HepG2 (cell line): ENCODE results near the gene AIF1. TPM values are rescaled to one million over a fixed set of nuclear protein-coding genes. Genes with fewer than 3 reads are reported as not detected.

Experiments
- ATAC-seq: fragments of 200-7000 bp; cut with Tn5 transposase; 3 replicates; pipeline ENCODE4 v1.9.1; 2020; ENCODE audit warnings: mild to moderate bottlenecking, moderate library complexity
- BruUV-seq: library from RNA; stranded (reverse); fragments of 400-500 nt; replicated peaks from 2 replicates; lab custom pipeline; 2021; lab: Mats Ljungman, UMichigan
- CTCF ChIA-PET: fragments of 300-600 bp; formaldehyde crosslinking; extraction: SDS; loops from one replicate; lab custom pipeline; 2021; ENCODE audit warnings: low total read pairs, inconsistent platforms, low intra/inter-chr PET ratio; lab: Yijun Ruan, JAX
- POLR2A ChIA-PET: fragments of 350-600 bp; sonication (Branson Sonifier 250); formaldehyde crosslinking; loops from one replicate; lab custom pipeline; 2020; ENCODE audit warnings: antibody characterized with exemption, inconsistent platforms; lab: Yijun Ruan, JAX
- DNase-seq: peaks from one replicate; pipeline ENCODE4 v3.0.0-alpha.2; 2015; ENCODE audit warnings: low spot score
- FAIRE-seq: peaks from 3 replicates; lab custom pipeline; 2011; peaks lifted over from hg19 to GRCh38; lab: Jason Lieb, UNC
- H2AFZ ChIP-seq: one replicate; pipeline ENCODE4 v1.6.1; 2011; ENCODE audit warnings: low read length, inconsistent platforms
- H3K27ac ChIP-seq: fragments of 300-600 bp; 3 replicates; pipeline ENCODE4 v1.8.0; 2011; ENCODE audit warnings: mixed run types, mild to moderate bottlenecking, mixed read lengths, low read length, inconsistent platforms; ENCODE audit not compliant: insufficient read depth; ENCODE audit errors: extremely low read length
- H3K27me3 ChIP-seq, 2 experiments: fragments of 200-600 bp in 1 of 2; 2 replicates in 1 of 2; 3 replicates in 1 of 2; pipeline versions ENCODE4 v1.6.0 to v1.8.0; 2011; ENCODE audit warnings: low read length in 2 of 2, mild to moderate bottlenecking in 2 of 2, moderate library complexity in 2 of 2, inconsistent platforms in 1 of 2; ENCODE audit not compliant: insufficient read depth in 2 of 2, control insufficient read depth in 1 of 2
- H3K36me3 ChIP-seq, 2 experiments: fragments of 200-600 bp in 1 of 2; replicated peaks in 1 of 2; 2 replicates in 1 of 2; 3 replicates in 1 of 2; pipeline versions ENCODE4 v1.5.1 to v1.8.0; 2011; ENCODE audit warnings: low read length in 2 of 2, inconsistent platforms in 1 of 2; ENCODE audit not compliant: insufficient read depth in 2 of 2, control insufficient read depth in 1 of 2
- H3K4me1 ChIP-seq: 2 replicates; pipeline ENCODE4 v1.5.1; 2012; ENCODE audit warnings: low read length, inconsistent platforms; ENCODE audit not compliant: insufficient read depth
- H3K4me2 ChIP-seq: 2 replicates; pipeline ENCODE4 v1.6.0; 2011; ENCODE audit warnings: low read depth, low read length, inconsistent platforms
- H3K4me3 ChIP-seq, 3 experiments: fragments of 200-600 bp in 1 of 3; sonication (generic), shearing (Covaris generic) in 1 of 3; replicated peaks in 1 of 3; 2 replicates each; pipeline ENCODE4 v1.5.1; 2011 to 2016; ENCODE audit warnings: low read length in 3 of 3, inconsistent platforms in 2 of 3, low read depth in 2 of 3, mild to moderate bottlenecking in 2 of 3, control low read depth in 1 of 3, mixed read lengths in 1 of 3; ENCODE audit not compliant: insufficient read depth in 1 of 3
- H3K79me2 ChIP-seq: one replicate; pipeline ENCODE4 v1.6.1; 2011; ENCODE audit warnings: low read length, inconsistent platforms; ENCODE audit not compliant: insufficient read depth
- H3K9ac ChIP-seq: 2 replicates; pipeline ENCODE4 v1.6.0; 2011; ENCODE audit warnings: mild to moderate bottlenecking, low read depth, low read length, inconsistent platforms; ENCODE audit not compliant: insufficient read depth
- H3K9me3 ChIP-seq: 2 replicates; pipeline ENCODE4 v1.5.1; 2012; ENCODE audit warnings: mild to moderate bottlenecking, low read length
- H4K20me1 ChIP-seq: 2 replicates; pipeline ENCODE4 v1.6.0; 2011; ENCODE audit warnings: inconsistent platforms, mild to moderate bottlenecking, low read length, moderate library complexity; ENCODE audit not compliant: insufficient read depth
- CREB1 ChIP-seq, 2 experiments: fragments of 450-650 bp in 1 of 2; IDR thresholded peaks; 2 replicates each; pipeline ENCODE4 v1.6.1; 2016 to 2017; ENCODE audit warnings: control low read depth in 1 of 2, mild to moderate bottlenecking in 1 of 2, missing compliant biosample characterization in 1 of 2, missing genetic modification characterization in 1 of 2
- FOXP1 ChIP-seq, 2 experiments: fragments of 450-650 bp in 1 of 2; IDR thresholded peaks; 2 replicates each; pipeline ENCODE4 v1.6.1; 2017 to 2018; ENCODE audit warnings: antibody characterized with exemption in 1 of 2
- GABPB1 ChIP-seq: IDR thresholded peaks from 2 replicates; pipeline ENCODE4 v1.6.1; 2016; ENCODE audit warnings: mild to moderate bottlenecking, missing genetic modification reagents, moderate library complexity, missing compliant biosample characterization
- HHEX ChIP-seq: IDR thresholded peaks from 2 replicates; pipeline ENCODE4 v1.6.1; 2016; ENCODE audit warnings: control low read depth
- MAZ ChIP-seq, 2 experiments: sonication (generic) in 1 of 2; formaldehyde crosslinking in 1 of 2; IDR thresholded peaks; 2 replicates each; pipeline versions ENCODE4 v1.5.0 to v1.6.1; 2012 to 2020; ENCODE audit warnings: low read depth in 2 of 2, mild to moderate bottlenecking in 2 of 2, borderline replicate concordance in 1 of 2, improper control_type of control experiment in 1 of 2, low read length in 1 of 2, missing genetic modification reagents in 1 of 2, moderate library complexity in 1 of 2
- MED1 ChIP-seq: sonication (generic); formaldehyde crosslinking; IDR thresholded peaks from 2 replicates; pipeline ENCODE4 v1.4.0; 2020; ENCODE audit warnings: missing genetic modification reagents
- MTF1 ChIP-seq: sonication (generic); formaldehyde crosslinking; IDR thresholded peaks from 2 replicates; pipeline ENCODE4 v1.5.0; 2020; ENCODE audit warnings: missing genetic modification reagents
- MTF2 ChIP-seq: sonication (generic); formaldehyde crosslinking; IDR thresholded peaks from 2 replicates; pipeline ENCODE4 v1.5.0; 2020; ENCODE audit warnings: missing genetic modification reagents, borderline replicate concordance
- RFX5 ChIP-seq: IDR thresholded peaks from 2 replicates; pipeline ENCODE4 v1.6.1; 2011; ENCODE audit warnings: low read depth, low read length, improper control_type of control experiment
- RXRB ChIP-seq: IDR thresholded peaks from 2 replicates; pipeline ENCODE4 v1.6.1; 2016; ENCODE audit warnings: borderline replicate concordance, missing genetic modification reagents, missing compliant biosample characterization
- SNAPC2 ChIP-seq: sonication (generic); formaldehyde crosslinking; IDR thresholded peaks from 2 replicates; pipeline ENCODE4 v1.8.1; 2022; ENCODE audit warnings: mild to moderate bottlenecking, missing genetic modification reagents
- ZNF33B ChIP-seq: sonication (generic); formaldehyde crosslinking; IDR thresholded peaks from 2 replicates; pipeline ENCODE4 v1.5.1; 2020; ENCODE audit warnings: mild to moderate bottlenecking, missing genetic modification reagents
- ZNF367 ChIP-seq: sonication (generic); formaldehyde crosslinking; IDR thresholded peaks from 2 replicates; pipeline ENCODE4 v1.4.0; 2020; ENCODE audit warnings: missing genetic modification reagents, borderline replicate concordance
- ZNF44 ChIP-seq: sonication (generic); formaldehyde crosslinking; IDR thresholded peaks from 2 replicates; pipeline ENCODE4 v1.5.1; 2020; ENCODE audit warnings: mild to moderate bottlenecking, missing genetic modification reagents
- ZNF530 ChIP-seq: sonication (generic); formaldehyde crosslinking; IDR thresholded peaks from 2 replicates; pipeline ENCODE4 v1.5.0; 2020; ENCODE audit warnings: low read depth, mild to moderate bottlenecking, missing genetic modification reagents
- ZNF589 ChIP-seq: sonication (generic); formaldehyde crosslinking; conservative IDR thresholded peaks from 2 replicates; pipeline ENCODE4 v1.8.0; 2022; ENCODE audit warnings: mild to moderate bottlenecking, moderate library complexity, missing genetic modification reagents
- ZNF609 ChIP-seq: sonication (generic); formaldehyde crosslinking; IDR thresholded peaks from 2 replicates; pipeline ENCODE4 v1.4.0; 2020; ENCODE audit warnings: mild to moderate bottlenecking, missing genetic modification reagents, borderline replicate concordance
- ZNF660 ChIP-seq: sonication (generic); formaldehyde crosslinking; IDR thresholded peaks from 2 replicates; pipeline ENCODE4 v1.5.1; 2020; ENCODE audit warnings: mild to moderate bottlenecking, low read depth, missing genetic modification reagents, borderline replicate concordance
- ZNF720 ChIP-seq: sonication (generic); formaldehyde crosslinking; IDR thresholded peaks from 2 replicates; pipeline ENCODE4 v1.4.0; 2020; ENCODE audit warnings: missing genetic modification reagents
- WGBS: methylation state at CpG from one replicate; pipeline ENCODE4 v1.1.6; 2017; ENCODE audit warnings: low lambda C conversion rate; 5-methylcytosine and 5-hydroxymethylcytosine counted together
- in situ Hi-C: cut with HindIII; loops from 2 replicates; pipeline ENCODE4 v1.10.0; 2017; ENCODE audit warnings: low pct_unique_long_range_greater_than_20kb; ENCODE audit not compliant: extremely low pct_ligation_motif_present
- intact Hi-C: fragments of 100-400 bp; cut with micrococcal nuclease; formaldehyde crosslinking; loops from one replicate; pipeline ENCODE4 v1.10.0; 2022; ENCODE audit not compliant: unreplicated experiment
- polyA plus RNA-seq, 8 experiments: library from polyadenylated mRNA; depleted of rRNA in 3 of 8; stranded (reverse) in 7 of 8; unstranded in 1 of 8; fragments of >200 nt; fragmentation: Illumina TruSeq in 4 of 8; extraction: Trizol in 4 of 8; gene quantifications; 2 replicates each; pipeline versions ENCODE4 v1.2.1 to v1.2.3, GENCODE V29; 2011 to 2016; ENCODE audit warnings: low read depth in 4 of 8, missing spikeins in 1 of 8, mixed read lengths in 1 of 8; ENCODE audit not compliant: insufficient read depth in 1 of 8
- total RNA-seq, 5 experiments: library from RNA; depleted of rRNA; stranded (reverse); fragments of >200 nt; fragmentation: Illumina TruSeq; extraction: Trizol; gene quantifications; 2 replicates each; pipeline ENCODE4 v1.2.3, GENCODE V29; 2016; ENCODE audit warnings: low read depth in 1 of 5

Gene AIF1
- total and polyA plus RNA-seq, 2 of the 13 experiments (the other 11 are each of a cell fraction or from before 2014, with no cell fraction given), result 1.5 TPM; not detected in 1

GRCh38 chr6:31580807-31581433 is 34.1 kb upstream of the AIF1 start:
- Histone ChIP-seq H2AFZ (peak overlapping the region; percentile 64), H3K27ac (no peak overlapping the region), H4K20me1 (no peaks in the 10 kb centered on the region), H3K4me2 (peak overlapping the region; percentile 99), H3K36me3 (no peaks in the 10 kb centered on the region), H3K27me3 (peaks cover 10 to 65% of the 10 kb centered on the region in 2 experiments; a peak in 4 of 5 replicates), H3K9me3 (no peaks in the 10 kb centered on the region), H3K4me3 (peak overlapping the region; percentile 67 to 88 (median 78)), H3K4me1 (peaks cover 25% of the 10 kb centered on the region), H3K79me2 (no peaks in the 10 kb centered on the region), H3K9ac (peak overlapping the region; percentile 65)
- in situ Hi-C loops (no loop called here), intact Hi-C loops (loop anchor here (1.0 to 5.0 kb wide), 2 partner anchors 17 to 34 kb away; partner anchors contain the start of genes ATP6V1G2 and NFKBIL1)
- BruUV-seq, result no TSS peak
- ATAC-seq (peak; percentile 94), FAIRE-seq (peak; percentile 26), DNase-seq (peak; percentile 61)
- ChIA-PET POLR2A (interaction anchor here (1.1 to 2.8 kb wide), 4 partner anchors 17 to 122 kb away, joined by 3 to 15 read pairs (median 6); partner anchors contain the start of genes ABHD16A, DDX39B and NFKBIL1), CTCF (interaction anchor here (1.1 to 3.2 kb wide), 5 partner anchors 16 to 1216 kb away, joined by 3 to 35 read pairs (median 5); partner anchors contain the start of gene NFKBIL1)
- WGBS, result under 1% methylated on average over 58 of the region's 62 CpGs
- TF ChIP-seq ZNF44 (CRISPR knock-in tag), result no peak
- TF ChIP-seq ZNF530 (CRISPR knock-in tag), result peak; percentile 81; the same call in 1 of the 2 replicates
- 0 out of 2 replicates have a peak, but pooled peaks have one; percentile 44 for TF ChIP-seq ZNF33B
- 0 out of 2 replicates have a peak, but pooled peaks have one; percentile 60 for TF ChIP-seq ZNF589 (CRISPR knock-in tag)
- peak; percentile 36; the same call in 1 of the 2 replicates for TF ChIP-seq MED1
- no peak for TF ChIP-seq ZNF367 (CRISPR knock-in tag)
- peak; percentile 77 for TF ChIP-seq GABPB1 (CRISPR knock-in tag)
- TF ChIP-seq SNAPC2 (CRISPR knock-in tag), result peak; percentile 90
- TF ChIP-seq MTF2, result peak; percentile 99
- no peak for TF ChIP-seq FOXP1 (IDR thresholded peaks at IDR 0.05)
- TF ChIP-seq FOXP1 (CRISPR knock-in tag; IDR thresholded peaks at IDR 0.05), result no peak
- TF ChIP-seq ZNF720 (CRISPR knock-in tag), result no peak
- no peak for TF ChIP-seq MAZ (IDR thresholded peaks at IDR 0.05; ENCODE audit: borderline replicate concordance, low read depth, low read length)
- TF ChIP-seq MAZ (CRISPR knock-in tag; IDR thresholded peaks at IDR 0.05; ENCODE audit: low read depth), result peak; percentile 85
- no peak for TF ChIP-seq HHEX (CRISPR knock-in tag)
- TF ChIP-seq CREB1 (IDR thresholded peaks at IDR 0.05), result peak; percentile 41; the same call in 1 of the 2 replicates
- no peak for TF ChIP-seq CREB1 (CRISPR knock-in tag; IDR thresholded peaks at IDR 0.05)
- no peak for TF ChIP-seq RFX5
- peak; percentile 10; the same call in 1 of the 2 replicates for TF ChIP-seq ZNF609 (CRISPR knock-in tag)
- TF ChIP-seq RXRB (CRISPR knock-in tag), result peak; percentile 66
- TF ChIP-seq MTF1, result no peak
- no peak for TF ChIP-seq ZNF660 (CRISPR knock-in tag)
